Upper lobe of right lung (tissue), 1 donor: ENCODE results near the gene BFSP1. TPM values are rescaled to one million over a fixed set of nuclear protein-coding genes. Genes with fewer than 3 reads are reported as not detected.

Experiments used
- ATAC-seq: fragments of 200-7000 bp; cut with Tn5 transposase; one replicate; pipeline ENCODE4 v1.9.1; 2020; ENCODE audit warnings: mild to moderate bottlenecking, moderate library complexity
- DNase-seq: peaks from one replicate; pipeline ENCODE4 v3.0.0-alpha.2; 2020
- H3K27ac ChIP-seq: fragments of 200-600 bp; one replicate; pipeline ENCODE4 v1.8.0; 2022
- H3K27me3 ChIP-seq: fragments of 200-600 bp; one replicate; pipeline ENCODE4 v1.8.0; 2022; ENCODE audit warnings: mild to moderate bottlenecking
- H3K36me3 ChIP-seq: fragments of 200-600 bp; one replicate; pipeline ENCODE4 v1.8.0; 2022
- H3K4me1 ChIP-seq: fragments of 200-600 bp; one replicate; pipeline ENCODE4 v1.8.0; 2022
- H3K4me3 ChIP-seq: fragments of 200-600 bp; one replicate; pipeline ENCODE4 v1.8.0; 2022; ENCODE audit warnings: mild to moderate bottlenecking
- H3K9me3 ChIP-seq: fragments of 200-600 bp; one replicate; pipeline ENCODE4 v1.8.0; 2022
- CTCF ChIP-seq: fragments of 200-600 bp; IDR thresholded peaks from one replicate; pipeline ENCODE4 v1.8.0; 2022; ENCODE audit warnings: antibody characterized with exemption
- intact Hi-C: fragments of 100-400 bp; cut with DNase I; formaldehyde crosslinking; loops from one replicate; pipeline ENCODE4 v1.11.0; 2022
- total RNA-seq: library from RNA; stranded (reverse); fragmentation: NEBNext Ultra II Directional; extraction: Animal tissue kit (Norgen Biotek cat#: 25700); gene quantifications from one replicate; pipeline ENCODE4 v1.2.1, GENCODE V29; 2021
- donor health status: DM: no; HTN: yes; CAD: no; lungs with severe emphysema.

Gene BFSP1
- total RNA-seq, 1 donor from 2014 or later = 2.7 TPM

- no peaks in the 10 kb centered on the region for H3K9me3 ChIP-seq
- no peaks in the 10 kb centered on the region for H3K36me3 ChIP-seq
- no peak overlapping the region for H3K4me3 ChIP-seq
- intact Hi-C loops = no loop called here
- H3K27ac ChIP-seq = no peak overlapping the region
- no peaks in the 10 kb centered on the region for H3K4me1 ChIP-seq
- no peaks in the 10 kb centered on the region for H3K27me3 ChIP-seq
- TF ChIP-seq CTCF = no peak
- no peak for ATAC-seq
- no peak for DNase-seq
Measured at GRCh38 chr20:17469246-17470030, 61.7 kb downstream of the BFSP1 start.

GRCh38 chr20:17468073-17468840 is 62.9 kb downstream of the BFSP1 start:
- no peaks in the 10 kb centered on the region for H3K36me3 ChIP-seq
- intact Hi-C loops = no loop called here
- no peak for TF ChIP-seq CTCF
- no peaks in the 10 kb centered on the region for H3K4me1 ChIP-seq
- H3K27ac ChIP-seq = no peak overlapping the region
- no peak for DNase-seq
- no peak for ATAC-seq
- no peaks in the 10 kb centered on the region for H3K27me3 ChIP-seq
- H3K9me3 ChIP-seq = no peaks in the 10 kb centered on the region
- no peak overlapping the region for H3K4me3 ChIP-seq

- DNase-seq = no peak
- H3K36me3 ChIP-seq = no peaks in the 10 kb centered on the region
- H3K4me3 ChIP-seq = no peak overlapping the region
- TF ChIP-seq CTCF = no peak
- H3K27me3 ChIP-seq = no peaks in the 10 kb centered on the region
- intact Hi-C loops = no loop called here
- H3K4me1 ChIP-seq = no peaks in the 10 kb centered on the region
- ATAC-seq = no peak
- H3K9me3 ChIP-seq = no peaks in the 10 kb centered on the region
- H3K27ac ChIP-seq = no peak overlapping the region
Measured at GRCh38 chr20:17467120-17467655, 64.0 kb downstream of the BFSP1 start.

GRCh38 chr20:17466641-17467040 is 64.5 kb downstream of the BFSP1 start:
- intact Hi-C loops = no loop called here
- Histone ChIP-seq H3K4me1 (no peaks in the 10 kb centered on the region), H3K4me3 (no peak overlapping the region), H3K27ac (no peak overlapping the region), H3K27me3 (no peaks in the 10 kb centered on the region), H3K36me3 (no peaks in the 10 kb centered on the region), H3K9me3 (no peaks in the 10 kb centered on the region)
- no peak for TF ChIP-seq CTCF
- no peak for DNase-seq
- ATAC-seq = no peak

GRCh38 chr20:17465236-17465635 is 65.9 kb downstream of the BFSP1 start:
- no peaks in the 10 kb centered on the region for H3K9me3 ChIP-seq
- no peaks in the 10 kb centered on the region for H3K27me3 ChIP-seq
- H3K36me3 ChIP-seq = no peaks in the 10 kb centered on the region
- DNase-seq (no peak), ATAC-seq (no peak)
- TF ChIP-seq CTCF = no peak
- no peak overlapping the region for H3K27ac ChIP-seq
- intact Hi-C loops = no loop called here
- H3K4me3 ChIP-seq = no peak overlapping the region
- H3K4me1 ChIP-seq = no peaks in the 10 kb centered on the region
